Nephron progenitor cell (in vitro differentiated cells): ENCODE results near the gene MYO6.

Experiments used
- DNase-seq: peaks from one replicate; pipeline ENCODE4 v3.0.0; 2021
- H3K27ac Mint-ChIP-seq: 2 replicates; pipeline ENCODE4 v1.8.0; 2021; ENCODE audit warnings: mild to moderate bottlenecking, moderate library complexity, mixed read lengths
- H3K27me3 Mint-ChIP-seq: 2 replicates; pipeline ENCODE4 v1.8.0; 2021; ENCODE audit warnings: mild to moderate bottlenecking, low read depth, mixed read lengths; ENCODE audit not compliant: poor library complexity
- H3K36me3 Mint-ChIP-seq: 2 replicates; pipeline ENCODE4 v1.8.0; 2021; ENCODE audit warnings: low read depth, mixed read lengths
- H3K4me1 Mint-ChIP-seq: 2 replicates; pipeline ENCODE4 v1.8.0; 2021; ENCODE audit warnings: mixed read lengths
- H3K4me3 Mint-ChIP-seq: 2 replicates; pipeline ENCODE4 v1.8.0; 2021; ENCODE audit warnings: mild to moderate bottlenecking, moderate library complexity, mixed read lengths
- H3K9me3 Mint-ChIP-seq: 2 replicates; pipeline ENCODE4 v1.8.0; 2021; ENCODE audit warnings: mild to moderate bottlenecking, moderate library complexity, mixed read lengths
- TF ChIP-seq, protein P1 (sequence below): fragments of 200-600 bp; sonication (generic); IDR thresholded peaks from 2 replicates; pipeline ENCODE4 v1.5.0; 2021; ENCODE audit warnings: antibody characterized with exemption

The MYO6 gene

GRCh38 chr6:75735491-75736186 is 13.4 kb upstream of the MYO6 start:
- Mint-ChIP-seq H3K9me3 (no peaks in the 10 kb centered on the region), H3K36me3 (no peaks in the 10 kb centered on the region), H3K27ac (no peak overlapping the region), H3K27me3 (no peaks in the 10 kb centered on the region), H3K4me1 (no peaks in the 10 kb centered on the region), H3K4me3 (no peak overlapping the region)
- TF ChIP-seq, protein P1, sequence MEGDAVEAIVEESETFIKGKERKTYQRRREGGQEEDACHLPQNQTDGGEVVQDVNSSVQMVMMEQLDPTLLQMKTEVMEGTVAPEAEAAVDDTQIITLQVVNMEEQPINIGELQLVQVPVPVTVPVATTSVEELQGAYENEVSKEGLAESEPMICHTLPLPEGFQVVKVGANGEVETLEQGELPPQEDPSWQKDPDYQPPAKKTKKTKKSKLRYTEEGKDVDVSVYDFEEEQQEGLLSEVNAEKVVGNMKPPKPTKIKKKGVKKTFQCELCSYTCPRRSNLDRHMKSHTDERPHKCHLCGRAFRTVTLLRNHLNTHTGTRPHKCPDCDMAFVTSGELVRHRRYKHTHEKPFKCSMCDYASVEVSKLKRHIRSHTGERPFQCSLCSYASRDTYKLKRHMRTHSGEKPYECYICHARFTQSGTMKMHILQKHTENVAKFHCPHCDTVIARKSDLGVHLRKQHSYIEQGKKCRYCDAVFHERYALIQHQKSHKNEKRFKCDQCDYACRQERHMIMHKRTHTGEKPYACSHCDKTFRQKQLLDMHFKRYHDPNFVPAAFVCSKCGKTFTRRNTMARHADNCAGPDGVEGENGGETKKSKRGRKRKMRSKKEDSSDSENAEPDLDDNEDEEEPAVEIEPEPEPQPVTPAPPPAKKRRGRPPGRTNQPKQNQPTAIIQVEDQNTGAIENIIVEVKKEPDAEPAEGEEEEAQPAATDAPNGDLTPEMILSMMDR: no peak
- DNase-seq: no peak

DNA sequence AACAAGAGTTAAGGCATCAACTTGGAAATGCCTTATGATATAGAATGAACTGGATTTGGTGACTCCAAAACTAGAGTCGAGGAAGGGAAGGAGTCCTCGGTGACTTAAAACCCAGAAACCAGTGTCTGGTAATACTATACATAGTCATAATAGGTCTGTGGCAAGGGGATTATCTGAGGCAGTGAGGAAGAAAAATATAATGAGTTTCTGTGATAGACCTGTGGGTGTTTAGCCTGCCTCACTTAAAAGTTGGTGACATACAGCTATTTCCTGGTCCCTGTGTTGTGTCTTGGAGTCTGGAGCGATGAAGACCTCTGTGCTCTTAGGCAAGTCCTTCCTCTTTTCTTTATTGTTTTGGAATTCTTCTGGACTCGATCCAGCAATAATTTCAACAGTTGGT is 5.1 kb upstream of the MYO6 start:
- no peaks in the 10 kb centered on the region for H3K36me3 Mint-ChIP-seq
- TF ChIP-seq, protein P1: no peak
- no peak overlapping the region for H3K27ac Mint-ChIP-seq
- H3K9me3 Mint-ChIP-seq: no peaks in the 10 kb centered on the region
- DNase-seq: no peak
- peaks cover 12% of the 10 kb centered on the region for H3K4me1 Mint-ChIP-seq
- no peak overlapping the region for H3K4me3 Mint-ChIP-seq
- H3K27me3 Mint-ChIP-seq: peaks cover 31% of the 10 kb centered on the region

DNA sequence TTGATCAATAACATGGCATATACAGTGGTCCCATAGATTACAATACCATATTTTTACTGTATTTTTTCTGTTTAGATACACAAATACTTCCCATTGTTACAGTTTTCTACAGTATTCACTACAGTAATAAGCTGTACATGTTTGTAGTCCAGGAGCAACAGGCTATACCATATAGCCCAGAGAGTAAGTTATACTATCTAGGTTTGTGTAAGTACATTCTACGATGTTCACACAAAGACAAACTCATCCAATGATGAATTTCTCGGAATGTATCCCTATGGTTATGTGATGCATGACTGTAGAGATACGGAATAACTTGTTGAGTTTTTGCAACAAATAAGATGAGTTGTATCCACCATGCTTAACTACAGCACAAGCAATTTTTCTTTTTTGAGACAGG is 3.6 kb upstream of the MYO6 start:
- Mint-ChIP-seq H3K27ac (no peak overlapping the region), H3K36me3 (no peaks in the 10 kb centered on the region), H3K4me1 (peaks cover 17% of the 10 kb centered on the region), H3K4me3 (no peak overlapping the region), H3K9me3 (no peaks in the 10 kb centered on the region), H3K27me3 (peaks cover 38% of the 10 kb centered on the region)
- no peak for DNase-seq
- TF ChIP-seq, protein P1: no peak

GRCh38 chr6:75746221-75746620 is 2.8 kb upstream of the MYO6 start:
- H3K4me3 Mint-ChIP-seq: no peak overlapping the region
- H3K4me1 Mint-ChIP-seq: peaks cover 23% of the 10 kb centered on the region
- peaks cover 38% of the 10 kb centered on the region for H3K27me3 Mint-ChIP-seq
- H3K9me3 Mint-ChIP-seq: no peaks in the 10 kb centered on the region
- TF ChIP-seq, protein P1: no peak
- DNase-seq: no peak
- H3K27ac Mint-ChIP-seq: no peak overlapping the region
- H3K36me3 Mint-ChIP-seq: no peaks in the 10 kb centered on the region

GRCh38 chr6:75747152-75747992 is 1.7 kb upstream of the MYO6 start:
- H3K4me3 Mint-ChIP-seq: peak overlapping the region; percentile 95
- peaks cover 25% of the 10 kb centered on the region for H3K4me1 Mint-ChIP-seq
- TF ChIP-seq, protein P1: no peak
- no peak for DNase-seq
- H3K27ac Mint-ChIP-seq: no peak overlapping the region
- H3K27me3 Mint-ChIP-seq: peaks cover 38% of the 10 kb centered on the region
- H3K36me3 Mint-ChIP-seq: no peaks in the 10 kb centered on the region
- no peaks in the 10 kb centered on the region for H3K9me3 Mint-ChIP-seq
